Esophagus squamous epithelium (tissue), 4 donors: ENCODE data around the gene ANAPC4.

Experiments used
- CTCF ChIP-seq, 6 experiments: fragments of 450-650 bp in 4 of 6; fragments of 200-600 bp in 2 of 6; sonication (generic) in 2 of 6; IDR thresholded peaks; one replicate each; pipeline ENCODE4 v1.5.1; 2016 to 2019; ENCODE audit warnings: antibody characterized with exemption in 6 of 6, mild to moderate bottlenecking in 4 of 6, moderate library complexity in 4 of 6
- POLR2A ChIP-seq, 4 donors: fragments of 450-650 bp; IDR thresholded peaks; one replicate each; pipeline ENCODE4 v1.6.1; 2017; ENCODE audit warnings: antibody characterized with exemption in 4 of 4, mild to moderate bottlenecking in 4 of 4, moderate library complexity in 3 of 4

GRCh38 chr4:25405453-25405852 is 28.4 kb downstream of the ANAPC4 start:
- TF ChIP-seq CTCF (IDR thresholded peaks at IDR 0.05): no peak
- TF ChIP-seq POLR2A (IDR thresholded peaks at IDR 0.05): no peak
